NCI-H345 treated with DMSO at 0.1 percent for 48 hours (cell line): ENCODE results near the gene CDC73.
"Not testable (repeated sequence)": the region's sequence is repeated elsewhere in the genome, so short reads cannot be mapped to it uniquely, and the experiment has no call there.

Experiments
- DNase-seq: peaks from one replicate; lab custom pipeline; 2025; ENCODE audit not compliant: unreplicated experiment; lab: John Stamatoyannopoulos, UW

The CDC73 gene

GRCh38 chr1:193113992-193114332 lies 7.9 kb upstream of the CDC73 start:
- no peak for DNase-seq

- DNase-seq: no peak
These were observed 7.2 kb upstream of the CDC73 start for GRCh38 chr1:193114485-193115095.

DNA sequence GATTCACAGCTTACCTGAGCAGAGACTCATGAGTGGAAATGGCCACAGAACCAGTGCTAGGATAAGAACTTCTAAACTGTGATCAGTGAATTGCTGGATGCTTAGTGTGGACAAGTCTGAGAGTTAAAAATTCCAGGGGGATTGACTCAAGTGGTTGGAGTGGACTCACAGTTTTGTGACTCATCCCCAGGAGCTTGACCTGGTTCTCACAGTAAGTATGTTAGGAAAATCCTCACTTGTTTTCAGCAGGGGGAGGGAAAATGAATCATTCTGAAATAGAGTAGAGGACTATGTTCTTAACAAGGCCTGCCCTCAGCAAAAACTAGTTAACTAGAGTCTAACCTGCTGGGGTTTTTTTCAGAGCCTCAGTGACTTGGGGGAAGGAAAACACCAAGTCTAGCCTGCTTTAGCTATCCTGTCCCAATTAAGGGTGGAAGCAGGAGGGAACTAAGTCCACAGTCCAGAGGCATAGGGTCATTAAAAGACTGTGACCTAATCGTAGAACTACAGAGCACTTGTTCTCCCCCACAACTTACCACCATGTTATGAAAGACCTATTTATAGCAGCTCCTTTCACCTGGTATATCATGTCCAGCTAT lies 6.1 kb upstream of the CDC73 start:
- no peak for DNase-seq

GRCh38 chr1:193117167-193117566 lies 4.7 kb upstream of the CDC73 start:
- DNase-seq: not testable (repeated sequence)

- DNase-seq: no peak
These were observed 3.6 kb upstream of the CDC73 start for GRCh38 chr1:193118194-193118593.

DNA sequence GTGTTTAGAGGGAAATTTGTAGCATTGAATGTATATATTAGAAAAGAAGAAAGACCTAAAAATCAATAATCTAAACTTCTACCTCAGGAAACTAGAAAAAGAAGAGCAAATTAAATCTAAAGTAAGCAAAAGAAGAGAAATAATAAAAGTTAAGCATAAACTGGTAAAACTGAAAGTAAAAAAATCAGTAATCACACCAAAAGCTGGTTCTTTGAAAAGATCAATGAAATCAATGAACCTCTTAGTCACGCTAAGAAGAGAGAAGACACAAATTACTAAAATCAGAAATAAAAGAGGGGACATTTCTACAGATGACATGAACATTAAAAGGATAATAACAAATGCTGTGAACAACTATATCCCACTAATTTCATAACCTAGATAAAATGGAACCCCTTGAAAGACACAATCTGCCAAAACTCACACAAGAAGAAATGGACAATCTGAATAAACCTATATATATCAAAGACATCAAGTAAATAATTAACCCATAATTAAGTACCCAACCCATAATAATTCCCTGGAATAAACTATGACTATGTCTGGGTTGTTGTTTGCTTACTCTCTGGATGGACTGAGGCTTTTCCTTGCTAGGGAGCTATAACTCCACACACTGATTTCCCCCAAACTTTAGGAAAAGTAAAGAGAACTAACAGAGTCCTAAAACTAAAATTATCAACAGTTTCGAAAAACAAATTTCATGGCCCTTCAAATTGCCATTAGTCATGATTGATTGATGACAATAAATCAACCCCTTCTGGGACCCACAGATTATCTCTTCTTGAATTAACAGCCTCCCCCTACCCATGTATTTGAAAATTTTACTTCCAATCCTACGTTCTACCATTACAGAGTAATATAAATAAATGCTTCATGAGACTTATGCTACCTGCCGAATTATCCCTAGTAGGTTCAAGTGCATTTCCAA lies 2.8 kb upstream of the CDC73 start:
- DNase-seq: no peak

GRCh38 chr1:193120604-193121166 lies 1.1 kb upstream of the CDC73 start:
- DNase-seq: no peak

DNA sequence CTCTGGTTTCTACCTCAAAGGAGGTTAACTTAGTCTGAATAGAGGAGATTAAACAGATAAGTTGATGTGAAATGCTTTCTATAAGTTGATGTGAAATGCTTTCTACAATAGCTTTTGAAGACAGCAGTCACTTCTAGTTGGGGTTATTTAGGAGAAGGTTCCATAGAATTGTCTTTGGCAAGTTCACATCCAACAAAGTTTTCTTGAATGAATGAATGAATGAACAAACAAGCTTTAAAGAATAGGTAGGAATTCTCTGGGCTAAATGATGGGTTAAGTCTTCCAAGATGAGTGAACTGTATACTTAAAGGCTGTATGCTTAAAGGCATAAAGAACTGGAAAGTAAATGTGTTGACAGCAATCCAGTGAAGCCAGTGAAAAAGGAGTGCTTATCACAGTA lies 1.9 kb downstream of the CDC73 start:
- no peak for DNase-seq

GRCh38 chr1:193125369-193125768 lies 3.5 kb downstream of the CDC73 start:
- DNase-seq: no peak

- no peak for DNase-seq
These were observed 9.5 kb downstream of the CDC73 start for GRCh38 chr1:193131266-193131860.

DNA sequence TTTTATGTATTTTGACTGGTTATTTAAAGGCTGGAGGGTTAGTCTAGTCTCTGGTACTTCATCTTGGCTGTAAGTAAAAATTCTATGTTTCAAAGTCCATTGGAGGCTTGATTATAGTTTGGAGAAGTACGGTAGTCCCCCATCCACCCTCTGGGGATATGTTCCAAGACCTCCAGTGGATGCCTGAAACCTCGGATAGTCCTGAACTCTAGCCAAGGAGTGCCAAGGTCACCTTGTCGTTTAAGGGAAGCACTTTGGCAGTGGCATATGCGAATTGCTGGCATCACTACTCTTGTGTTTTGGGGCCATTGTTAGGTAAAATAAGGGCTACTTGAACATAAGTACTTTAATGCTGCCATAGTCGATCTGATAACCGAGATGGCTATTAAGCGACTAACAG lies 18.4 kb downstream of the CDC73 start:
- DNase-seq: no peak

DNA sequence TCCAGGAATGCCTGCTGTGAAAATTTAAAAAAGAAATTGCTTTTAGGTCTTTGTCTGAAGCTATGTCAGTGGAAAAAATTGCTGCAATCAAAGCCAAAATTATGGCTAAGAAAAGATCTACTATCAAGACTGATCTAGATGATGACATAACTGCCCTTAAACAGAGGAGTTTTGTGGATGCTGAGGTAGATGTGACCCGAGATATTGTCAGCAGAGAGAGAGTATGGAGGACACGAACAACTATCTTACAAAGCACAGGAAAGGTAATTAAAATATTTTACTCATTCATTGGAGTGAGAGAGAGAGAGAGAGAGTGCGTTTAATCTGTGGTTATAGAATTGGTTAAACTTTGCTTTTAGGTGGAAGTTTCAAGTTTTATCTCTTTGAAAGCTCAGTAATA lies 20.0 kb downstream of the CDC73 start:
- DNase-seq: no peak

GRCh38 chr1:193142409-193142808 lies 20.6 kb downstream of the CDC73 start:
- no peak for DNase-seq

- DNase-seq: no peak
These were observed 21.5 kb downstream of the CDC73 start for GRCh38 chr1:193143285-193143684.

GRCh38 chr1:193144361-193144938 lies 22.6 kb downstream of the CDC73 start:
- no peak for DNase-seq

DNA sequence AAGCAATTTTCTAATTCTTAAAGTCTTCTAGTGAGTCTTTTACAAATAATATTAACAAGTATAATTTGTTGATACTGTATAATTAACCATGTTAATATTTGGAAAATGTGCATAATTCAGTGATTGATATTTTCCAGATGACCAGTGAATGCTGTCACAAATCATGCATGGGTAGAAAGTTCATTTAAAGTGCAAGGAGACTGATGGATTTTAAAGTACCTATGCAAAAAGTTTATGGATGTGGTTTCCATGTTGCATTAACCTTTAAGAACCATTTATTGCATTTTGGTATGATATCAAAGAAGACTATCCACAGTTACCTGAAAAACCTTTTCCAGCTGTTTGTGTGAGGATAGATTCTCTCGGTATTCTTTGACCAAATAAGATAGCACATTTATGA lies 23.2 kb downstream of the CDC73 start:
- DNase-seq: no peak

DNA sequence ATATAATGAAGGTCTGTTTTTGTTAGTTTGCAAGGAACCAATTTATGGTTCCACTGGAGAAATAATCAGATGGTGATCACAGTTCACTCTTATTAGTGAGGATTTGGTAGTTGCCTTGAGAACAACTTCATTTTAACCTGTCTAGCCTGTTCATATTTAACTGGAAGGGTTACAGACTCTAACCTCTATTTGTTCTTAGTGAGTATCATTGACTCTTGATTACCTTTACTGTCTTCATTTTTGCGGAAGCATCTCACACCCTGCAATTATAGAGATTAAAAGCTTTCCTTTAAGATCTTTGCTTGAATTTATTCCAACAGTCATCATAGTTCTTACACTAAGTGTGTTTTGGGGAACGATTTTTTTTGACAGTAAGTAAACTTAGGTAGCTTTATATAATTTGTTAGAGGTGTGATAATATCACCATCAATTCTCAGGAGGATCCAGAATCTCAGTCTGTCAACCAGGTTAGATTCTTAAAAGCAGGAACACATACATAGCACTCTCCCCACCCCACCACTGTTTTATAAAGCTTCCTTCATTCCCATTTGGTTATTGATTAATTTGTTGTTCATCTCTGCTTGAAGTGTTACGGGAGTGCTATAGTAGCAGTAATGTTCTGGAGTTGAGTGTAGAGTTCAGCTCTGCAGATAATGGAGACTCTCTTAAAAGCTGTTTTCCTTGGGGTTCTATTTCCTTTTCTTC lies 34.4 kb downstream of the CDC73 start:
- DNase-seq: no peak

DNA sequence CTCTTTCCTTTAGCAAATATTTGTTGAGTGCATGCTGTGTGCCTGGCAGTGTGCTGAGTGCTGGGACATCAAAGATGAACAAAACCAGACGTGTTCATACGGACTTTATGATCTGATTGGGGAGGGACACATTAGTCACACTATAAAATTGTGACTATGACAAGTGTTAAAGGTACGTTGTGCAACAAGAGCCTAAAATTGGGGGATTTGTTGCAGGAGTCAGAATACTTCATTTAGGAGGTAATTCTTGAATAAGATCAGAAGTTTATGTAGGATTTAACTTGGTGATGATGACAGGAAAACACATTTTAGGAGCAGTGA lies 35.0 kb downstream of the CDC73 start:
- DNase-seq: no peak

DNA sequence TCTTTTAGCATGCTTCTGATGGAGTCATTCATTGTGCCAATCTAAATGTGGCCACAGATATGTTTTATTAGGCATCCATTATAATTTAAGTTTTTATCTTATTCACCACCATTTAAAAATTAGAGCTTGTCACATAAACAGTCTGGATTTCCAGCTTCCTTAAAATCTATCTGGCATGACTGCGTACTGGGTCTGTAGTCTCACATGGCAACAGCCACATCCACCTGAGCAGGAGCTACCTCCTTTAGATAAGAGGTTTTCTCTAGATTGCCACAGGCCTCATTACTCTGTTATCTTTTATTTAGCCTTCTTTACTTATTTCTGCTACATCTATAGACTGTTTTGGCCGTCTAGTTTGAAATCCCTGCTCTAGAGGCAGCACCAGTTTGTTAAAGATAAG lies 35.5 kb downstream of the CDC73 start:
- DNase-seq: no peak

- no peak for DNase-seq
These were observed 54.3 kb downstream of the CDC73 start for GRCh38 chr1:193176113-193176512.

GRCh38 chr1:193176788-193177187 lies 55.0 kb downstream of the CDC73 start:
- DNase-seq: no peak
